Neural crest cell (in vitro differentiated cells): Measurements from ENCODE around the gene DCAF6. TPM values are rescaled to one million over a fixed set of nuclear protein-coding genes. Genes with fewer than 3 reads are reported as not detected.

Experiments used
- DNase-seq: peaks from one replicate; pipeline ENCODE4 v3.0.0; 2021; ENCODE audit warnings: low read depth, mixed read lengths, low spot score
- H3K27ac Mint-ChIP-seq: one replicate; pipeline ENCODE4 v1.8.0; 2021; ENCODE audit warnings: mild to moderate bottlenecking, mixed read lengths; ENCODE audit not compliant: unreplicated experiment
- H3K27me3 Mint-ChIP-seq: 2 replicates; pipeline ENCODE4 v1.8.0; 2021; ENCODE audit warnings: low read depth, mild to moderate bottlenecking, mixed read lengths
- H3K36me3 Mint-ChIP-seq: 2 replicates; pipeline ENCODE4 v1.8.0; 2021; ENCODE audit warnings: low read depth, mild to moderate bottlenecking, mixed read lengths
- H3K4me1 Mint-ChIP-seq: 2 replicates; pipeline ENCODE4 v1.8.0; 2021; ENCODE audit warnings: mixed read lengths
- H3K4me3 Mint-ChIP-seq: one replicate; pipeline ENCODE4 v1.8.0; 2021; ENCODE audit warnings: mild to moderate bottlenecking, mixed read lengths
- H3K9me3 Mint-ChIP-seq: 2 replicates; pipeline ENCODE4 v1.8.0; 2021; ENCODE audit warnings: mixed read lengths
- CTCF ChIP-seq: fragments of 200-600 bp; sonication (generic); conservative IDR thresholded peaks from 2 replicates; pipeline ENCODE4 v1.5.0; 2021; ENCODE audit warnings: antibody characterized with exemption, mild to moderate bottlenecking
- total RNA-seq: library from RNA; stranded (reverse); gene quantifications from 2 replicates; pipeline ENCODE4 v1.2.1, GENCODE V29; 2021

DCAF6 gene
- total RNA-seq, 1 donor from 2014 or later: 15.9 TPM

- H3K4me3 Mint-ChIP-seq: no peak overlapping the region
- no peaks in the 10 kb centered on the region for H3K9me3 Mint-ChIP-seq
- H3K4me1 Mint-ChIP-seq: no peaks in the 10 kb centered on the region
- no peak for TF ChIP-seq CTCF
- H3K27ac Mint-ChIP-seq: no peak overlapping the region
- peaks cover 6% of the 10 kb centered on the region for H3K36me3 Mint-ChIP-seq
- H3K27me3 Mint-ChIP-seq: no peaks in the 10 kb centered on the region
- DNase-seq: no peak
Observed at GRCh38 chr1:167995038-167995437, 58.6 kb downstream of the DCAF6 start.

GRCh38 chr1:167996266-167996665 lies 59.8 kb downstream of the DCAF6 start:
- peaks cover 8% of the 10 kb centered on the region for H3K36me3 Mint-ChIP-seq
- H3K4me3 Mint-ChIP-seq: no peak overlapping the region
- no peaks in the 10 kb centered on the region for H3K4me1 Mint-ChIP-seq
- H3K9me3 Mint-ChIP-seq: no peaks in the 10 kb centered on the region
- no peak for TF ChIP-seq CTCF
- H3K27me3 Mint-ChIP-seq: no peaks in the 10 kb centered on the region
- H3K27ac Mint-ChIP-seq: no peak overlapping the region
- DNase-seq: no peak

- Mint-ChIP-seq H3K27ac (no peak overlapping the region), H3K4me1 (no peaks in the 10 kb centered on the region), H3K36me3 (peaks cover 8% of the 10 kb centered on the region), H3K9me3 (no peaks in the 10 kb centered on the region), H3K4me3 (no peak overlapping the region), H3K27me3 (no peaks in the 10 kb centered on the region)
- no peak for TF ChIP-seq CTCF
- no peak for DNase-seq
Observed at GRCh38 chr1:167997037-167997575, 60.6 kb downstream of the DCAF6 start.

GRCh38 chr1:167999877-168000276 lies 63.4 kb downstream of the DCAF6 start:
- Mint-ChIP-seq H3K27ac (no peak overlapping the region), H3K36me3 (peaks cover 10% of the 10 kb centered on the region), H3K4me3 (no peak overlapping the region), H3K4me1 (peaks cover 4% of the 10 kb centered on the region), H3K9me3 (no peaks in the 10 kb centered on the region), H3K27me3 (no peaks in the 10 kb centered on the region)
- no peak for DNase-seq
- TF ChIP-seq CTCF: no peak

- H3K27me3 Mint-ChIP-seq: no peaks in the 10 kb centered on the region
- no peak for TF ChIP-seq CTCF
- H3K4me3 Mint-ChIP-seq: no peak overlapping the region
- no peak for DNase-seq
- H3K36me3 Mint-ChIP-seq: peaks cover 10% of the 10 kb centered on the region
- H3K9me3 Mint-ChIP-seq: no peaks in the 10 kb centered on the region
- no peak overlapping the region for H3K27ac Mint-ChIP-seq
- H3K4me1 Mint-ChIP-seq: peaks cover 4% of the 10 kb centered on the region
Observed at GRCh38 chr1:168000656-168001055, 64.2 kb downstream of the DCAF6 start.

- Mint-ChIP-seq H3K27me3 (no peaks in the 10 kb centered on the region), H3K27ac (no peak overlapping the region), H3K4me1 (peaks cover 4% of the 10 kb centered on the region), H3K9me3 (no peaks in the 10 kb centered on the region), H3K36me3 (peaks cover 10% of the 10 kb centered on the region), H3K4me3 (no peak overlapping the region)
- no peak for TF ChIP-seq CTCF
- DNase-seq: no peak
Observed at GRCh38 chr1:168001213-168001612, 64.7 kb downstream of the DCAF6 start.
